Osteocyte (in vitro differentiated cells): ENCODE data around the gene TRAF3. TPM values are rescaled to one million over a fixed set of nuclear protein-coding genes. Genes with fewer than 3 reads are reported as not detected.

Experiments used
- DNase-seq: peaks from one replicate; pipeline ENCODE4 v3.0.0; 2021; ENCODE audit warnings: mixed read lengths; ENCODE audit not compliant: unreplicated experiment; ENCODE audit errors: extremely low spot score
- H3K27ac Mint-ChIP-seq: one replicate; pipeline ENCODE4 v1.8.0; 2021; ENCODE audit warnings: mild to moderate bottlenecking, mixed read lengths; ENCODE audit not compliant: unreplicated experiment
- H3K27me3 Mint-ChIP-seq: one replicate; pipeline ENCODE4 v1.8.0; 2021; ENCODE audit warnings: mixed read lengths; ENCODE audit not compliant: unreplicated experiment
- H3K36me3 Mint-ChIP-seq: one replicate; pipeline ENCODE4 v1.8.0; 2021; ENCODE audit warnings: mixed read lengths; ENCODE audit not compliant: unreplicated experiment
- H3K4me1 Mint-ChIP-seq: one replicate; pipeline ENCODE4 v1.8.0; 2021; ENCODE audit warnings: mixed read lengths; ENCODE audit not compliant: unreplicated experiment
- H3K4me3 Mint-ChIP-seq: one replicate; pipeline ENCODE4 v1.8.0; 2021; ENCODE audit warnings: mild to moderate bottlenecking, moderate library complexity, mixed read lengths; ENCODE audit not compliant: unreplicated experiment
- H3K9me3 Mint-ChIP-seq: one replicate; pipeline ENCODE4 v1.8.0; 2021; ENCODE audit warnings: mixed read lengths; ENCODE audit not compliant: unreplicated experiment
- CTCF ChIP-seq: fragments of 200-600 bp; sonication (generic); IDR thresholded peaks from 2 replicates; pipeline ENCODE4 v1.5.0; 2021; ENCODE audit warnings: antibody characterized with exemption, mild to moderate bottlenecking, moderate library complexity
- total RNA-seq: library from RNA; stranded (reverse); gene quantifications from 2 replicates; pipeline ENCODE4 v1.2.1, GENCODE V29; 2021

TRAF3 gene
- total RNA-seq, 1 donor from 2014 or later = 15.9 TPM

GRCh38 chr14:102778338-102779083 is 1.3 kb downstream of the TRAF3 start:
- H3K9me3 Mint-ChIP-seq = no peaks in the 10 kb centered on the region
- no peak for DNase-seq
- H3K36me3 Mint-ChIP-seq = no peaks in the 10 kb centered on the region
- H3K4me1 Mint-ChIP-seq = peaks cover 22% of the 10 kb centered on the region
- no peaks in the 10 kb centered on the region for H3K27me3 Mint-ChIP-seq
- TF ChIP-seq CTCF = no peak
- H3K4me3 Mint-ChIP-seq = peak overlapping the region; percentile 75
- peak overlapping the region; percentile 65 for H3K27ac Mint-ChIP-seq

- Mint-ChIP-seq H3K9me3 (no peaks in the 10 kb centered on the region), H3K27ac (peak overlapping the region; percentile 65), H3K36me3 (no peaks in the 10 kb centered on the region), H3K4me3 (peak overlapping the region; percentile 75), H3K4me1 (peaks cover 24% of the 10 kb centered on the region), H3K27me3 (no peaks in the 10 kb centered on the region)
- no peak for DNase-seq
- no peak for TF ChIP-seq CTCF
These were observed 1.8 kb downstream of the TRAF3 start for GRCh38 chr14:102779084-102779462.

- DNase-seq = no peak
- no peak overlapping the region for H3K27ac Mint-ChIP-seq
- peaks cover 23% of the 10 kb centered on the region for H3K4me1 Mint-ChIP-seq
- H3K9me3 Mint-ChIP-seq = no peaks in the 10 kb centered on the region
- H3K4me3 Mint-ChIP-seq = peak overlapping the region; percentile 75
- H3K27me3 Mint-ChIP-seq = no peaks in the 10 kb centered on the region
- H3K36me3 Mint-ChIP-seq = no peaks in the 10 kb centered on the region
- TF ChIP-seq CTCF = no peak
These were observed 2.5 kb downstream of the TRAF3 start for GRCh38 chr14:102779574-102780315.

- Mint-ChIP-seq H3K27ac (no peak overlapping the region), H3K27me3 (no peaks in the 10 kb centered on the region), H3K4me3 (no peak overlapping the region)
These were observed 3.8 kb downstream of the TRAF3 start for GRCh38 chr14:102781063-102781462.

More at GRCh38 chr14:102781063-102781462, 3.8 kb downstream of the TRAF3 start:
- peaks cover 22% of the 10 kb centered on the region for H3K4me1 Mint-ChIP-seq
- no peaks in the 10 kb centered on the region for H3K9me3 Mint-ChIP-seq
- DNase-seq = no peak
- no peak for TF ChIP-seq CTCF
- no peaks in the 10 kb centered on the region for H3K36me3 Mint-ChIP-seq
